Adipocyte (in vitro differentiated cells): ENCODE data around the gene MAP2K3.
A peak's percentile ranks its signal among the peaks of the same experiment; 100 is the strongest.

Experiments
- DNase-seq: peaks from one replicate; pipeline ENCODE4 v3.0.0-alpha.2; 2015; ENCODE audit warnings: low read depth
- H3K27me3 ChIP-seq: replicated peaks from 2 replicates; pipeline ENCODE4 v1.7.0; 2013; ENCODE audit warnings: mild to moderate bottlenecking, low read length, moderate library complexity; ENCODE audit not compliant: control insufficient read depth, insufficient read depth
- H3K36me3 ChIP-seq: 2 replicates; pipeline ENCODE4 v1.7.0; 2013; ENCODE audit warnings: low read length, mild to moderate bottlenecking, moderate library complexity; ENCODE audit not compliant: control insufficient read depth, insufficient read depth, severe bottlenecking
- H3K4me1 ChIP-seq: 2 replicates; pipeline ENCODE4 v1.7.0; 2013; ENCODE audit warnings: mild to moderate bottlenecking, low read length, moderate library complexity; ENCODE audit not compliant: control insufficient read depth, insufficient read depth
- H3K4me3 ChIP-seq: 2 replicates; pipeline ENCODE4 v1.7.0; 2013; ENCODE audit warnings: mild to moderate bottlenecking, low read length, moderate library complexity
- H3K9ac ChIP-seq: 2 replicates; pipeline ENCODE4 v1.7.0; 2013; ENCODE audit warnings: mild to moderate bottlenecking, low read length, moderate library complexity
- H3K9me3 ChIP-seq: 2 replicates; pipeline ENCODE4 v1.7.0; 2013; ENCODE audit warnings: mild to moderate bottlenecking, low read length, moderate library complexity; ENCODE audit not compliant: control insufficient read depth

MAP2K3 gene

DNA sequence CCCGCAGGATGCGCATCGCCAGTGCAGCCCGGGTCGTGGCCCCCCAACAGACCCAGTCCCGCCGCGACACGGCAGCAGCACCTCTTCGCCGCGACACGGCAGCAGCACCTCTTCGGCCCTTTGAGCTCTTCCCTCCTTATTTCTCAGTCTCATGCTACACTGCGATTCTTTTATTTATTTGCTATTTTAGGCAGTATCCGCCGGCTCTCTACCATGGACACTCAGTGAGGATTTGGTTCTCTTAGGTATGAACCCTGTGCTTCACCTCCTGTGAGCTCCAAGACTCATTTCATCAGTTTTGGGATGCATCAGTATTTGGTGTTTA lies 8.3 kb upstream of the MAP2K3 start:
- H3K4me3 ChIP-seq = peak overlapping the region; percentile 82
- no peaks in the 10 kb centered on the region for H3K27me3 ChIP-seq
- H3K9ac ChIP-seq = peak overlapping the region; percentile 85
- H3K9me3 ChIP-seq = no peaks in the 10 kb centered on the region
- no peak for DNase-seq
- no peaks in the 10 kb centered on the region for H3K36me3 ChIP-seq
- peaks cover 29% of the 10 kb centered on the region for H3K4me1 ChIP-seq

DNA sequence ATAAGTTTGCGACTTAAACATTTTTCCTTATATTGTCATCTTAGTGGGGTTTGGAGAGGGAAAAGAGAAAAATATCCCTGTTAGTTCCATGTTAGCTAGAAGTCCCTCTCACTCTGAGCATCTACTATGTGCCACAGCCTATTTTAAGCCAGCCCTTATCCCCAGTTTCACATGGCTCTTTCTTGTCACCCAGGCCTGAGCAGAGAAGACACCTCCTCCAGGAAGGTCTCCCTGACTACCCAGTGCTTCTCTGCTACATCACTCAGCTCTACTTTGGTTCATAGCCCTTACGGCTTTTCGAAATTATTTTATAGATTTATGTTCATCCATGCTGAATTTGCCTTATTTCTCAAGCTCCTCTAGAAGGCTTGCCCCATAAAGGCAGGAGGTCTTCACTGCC lies 7.2 kb upstream of the MAP2K3 start:
- no peaks in the 10 kb centered on the region for H3K27me3 ChIP-seq
- no peaks in the 10 kb centered on the region for H3K9me3 ChIP-seq
- no peaks in the 10 kb centered on the region for H3K36me3 ChIP-seq
- DNase-seq = no peak
- H3K9ac ChIP-seq = no peak overlapping the region
- H3K4me1 ChIP-seq = peaks cover 35% of the 10 kb centered on the region
- H3K4me3 ChIP-seq = no peak overlapping the region

DNA sequence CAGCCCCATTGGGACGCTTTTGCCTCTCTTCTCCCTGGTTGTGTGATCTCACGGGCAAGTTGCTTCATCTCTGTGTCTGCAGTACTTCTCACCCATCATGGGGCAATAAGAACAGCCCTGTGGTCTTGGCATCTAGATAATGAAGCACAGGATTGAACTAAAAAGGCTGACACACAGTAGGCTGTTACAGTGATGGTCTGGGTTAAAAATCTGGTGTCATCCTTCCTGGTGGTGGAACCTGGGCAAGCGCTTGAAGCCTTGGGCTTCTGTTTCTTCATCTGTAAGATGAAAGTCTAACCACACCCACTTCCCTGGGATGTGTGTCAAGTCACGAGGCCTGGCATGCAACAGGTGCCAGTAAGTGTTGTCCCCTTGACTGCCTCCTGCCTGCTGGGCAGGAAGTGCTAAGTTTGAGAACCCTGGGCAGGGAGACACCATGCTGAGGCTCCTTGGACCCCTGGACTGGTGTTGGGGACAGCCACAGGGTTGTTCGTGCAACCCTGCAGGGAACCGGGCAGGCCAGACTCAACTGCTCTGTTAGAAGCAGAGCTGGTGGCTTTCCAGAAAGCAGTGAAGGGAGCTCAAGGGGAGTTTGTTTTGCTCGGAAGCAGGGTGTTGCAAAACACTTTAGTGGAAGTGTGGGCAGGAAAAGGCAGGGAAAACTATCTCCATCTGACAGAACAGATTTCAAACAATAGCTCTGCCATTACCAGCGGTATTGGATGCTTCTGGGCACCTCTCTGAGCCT lies 5.9 kb upstream of the MAP2K3 start:
- H3K4me1 ChIP-seq = peaks cover 47% of the 10 kb centered on the region
- no peaks in the 10 kb centered on the region for H3K9me3 ChIP-seq
- H3K9ac ChIP-seq = peak overlapping the region; percentile 17
- no peaks in the 10 kb centered on the region for H3K36me3 ChIP-seq
- DNase-seq = no peak
- no peak overlapping the region for H3K4me3 ChIP-seq
- H3K27me3 ChIP-seq = no peaks in the 10 kb centered on the region

DNA sequence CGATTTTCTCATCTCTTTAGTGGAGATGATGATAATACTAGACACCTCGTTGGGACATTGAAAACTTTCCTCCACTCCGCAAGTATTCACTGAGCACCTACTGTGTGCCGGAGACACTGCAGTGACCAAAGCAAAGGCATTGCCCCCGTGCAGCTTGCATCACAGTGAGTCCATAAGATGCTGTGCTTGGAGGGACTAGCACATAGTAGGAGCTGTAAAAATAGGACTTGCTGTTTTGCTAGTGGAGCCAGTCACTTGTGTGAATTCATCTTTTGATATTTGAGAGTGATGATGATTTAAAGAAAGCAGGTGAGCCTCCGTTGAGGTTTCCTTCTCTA lies 5.3 kb upstream of the MAP2K3 start:
- H3K4me3 ChIP-seq = no peak overlapping the region
- peak overlapping the region; percentile 17 for H3K9ac ChIP-seq
- no peaks in the 10 kb centered on the region for H3K36me3 ChIP-seq
- DNase-seq = no peak
- H3K4me1 ChIP-seq = peaks cover 52% of the 10 kb centered on the region
- no peaks in the 10 kb centered on the region for H3K9me3 ChIP-seq
- no peaks in the 10 kb centered on the region for H3K27me3 ChIP-seq

DNA sequence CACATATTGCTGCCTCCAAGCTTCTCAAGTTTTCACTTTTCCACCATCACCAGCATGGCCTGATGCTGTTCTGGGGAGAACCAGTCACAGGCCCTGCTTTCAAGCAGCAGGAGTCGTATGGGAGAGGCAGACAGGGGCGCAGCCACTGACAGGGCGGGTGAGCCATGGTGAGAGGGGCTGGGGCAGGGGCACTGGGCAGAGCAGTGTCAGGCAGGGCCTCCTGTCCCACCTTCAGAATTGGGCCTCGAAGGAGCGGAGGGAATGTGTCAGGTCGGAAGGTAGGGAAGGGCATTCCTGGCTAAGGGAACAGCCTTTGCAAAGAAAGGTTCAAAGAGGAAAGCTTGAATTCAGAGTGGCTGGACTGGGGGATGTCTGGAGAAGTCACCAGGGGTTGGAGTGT lies 4.9 kb upstream of the MAP2K3 start:
- H3K27me3 ChIP-seq = no peaks in the 10 kb centered on the region
- DNase-seq = no peak
- no peaks in the 10 kb centered on the region for H3K9me3 ChIP-seq

DNA sequence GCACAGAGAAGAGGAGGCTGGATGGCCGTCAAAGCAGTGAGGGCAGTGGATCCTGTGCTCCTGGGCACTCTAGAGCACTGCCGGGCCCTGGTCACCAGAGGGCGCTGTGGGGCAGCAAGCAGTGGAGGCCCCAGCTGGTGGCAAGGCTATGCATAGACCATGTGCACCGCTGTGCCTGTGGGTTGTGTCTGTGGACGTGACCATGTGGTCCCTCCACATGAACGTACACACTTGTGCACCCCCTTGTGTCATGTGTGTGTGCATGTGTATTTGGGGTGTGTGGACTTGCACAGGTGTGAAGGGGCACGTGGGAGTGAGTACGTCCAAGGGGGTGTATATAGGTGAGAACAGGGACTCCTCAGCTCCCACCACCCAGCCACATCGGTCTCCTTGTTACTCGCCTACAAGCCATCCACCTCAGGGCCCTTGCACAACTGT lies 4.4 kb upstream of the MAP2K3 start:
- H3K9ac ChIP-seq = peak overlapping the region; percentile 33
- H3K9me3 ChIP-seq = no peaks in the 10 kb centered on the region
- H3K4me3 ChIP-seq = no peak overlapping the region
- DNase-seq = peak; percentile 91
- H3K36me3 ChIP-seq = no peaks in the 10 kb centered on the region
- H3K27me3 ChIP-seq = no peaks in the 10 kb centered on the region
- peaks cover 49% of the 10 kb centered on the region for H3K4me1 ChIP-seq

More for the DNA sequence above, 4.9 kb upstream of the MAP2K3 start:
- Histone ChIP-seq H3K4me1 (peaks cover 52% of the 10 kb centered on the region), H3K36me3 (no peaks in the 10 kb centered on the region), H3K9ac (peak overlapping the region; percentile 33), H3K4me3 (no peak overlapping the region)

DNA sequence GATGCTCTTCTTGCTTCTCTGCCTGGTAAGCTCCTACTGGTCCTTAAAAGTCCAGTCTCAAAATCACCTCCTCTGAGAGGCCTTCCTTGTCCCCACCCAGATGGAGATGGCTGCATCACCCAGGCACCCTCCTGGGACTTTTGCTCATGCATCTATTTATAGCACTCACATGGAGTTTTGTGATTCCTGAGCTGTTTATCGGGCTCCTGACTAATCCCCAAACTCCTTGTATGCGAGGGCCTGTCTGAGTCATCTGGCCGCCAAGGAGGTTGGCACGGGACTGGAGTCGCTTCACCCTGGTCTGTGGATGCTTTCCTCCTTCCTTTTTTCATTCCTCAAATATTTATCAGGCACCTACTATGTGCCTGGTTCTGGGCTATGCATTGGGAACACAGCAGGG lies 2.3 kb upstream of the MAP2K3 start:
- Histone ChIP-seq H3K4me1 (peaks cover 45% of the 10 kb centered on the region), H3K4me3 (no peak overlapping the region), H3K27me3 (no peaks in the 10 kb centered on the region), H3K9ac (peak overlapping the region; percentile 77), H3K36me3 (no peaks in the 10 kb centered on the region), H3K9me3 (no peaks in the 10 kb centered on the region)
- DNase-seq = peak; percentile 95

DNA sequence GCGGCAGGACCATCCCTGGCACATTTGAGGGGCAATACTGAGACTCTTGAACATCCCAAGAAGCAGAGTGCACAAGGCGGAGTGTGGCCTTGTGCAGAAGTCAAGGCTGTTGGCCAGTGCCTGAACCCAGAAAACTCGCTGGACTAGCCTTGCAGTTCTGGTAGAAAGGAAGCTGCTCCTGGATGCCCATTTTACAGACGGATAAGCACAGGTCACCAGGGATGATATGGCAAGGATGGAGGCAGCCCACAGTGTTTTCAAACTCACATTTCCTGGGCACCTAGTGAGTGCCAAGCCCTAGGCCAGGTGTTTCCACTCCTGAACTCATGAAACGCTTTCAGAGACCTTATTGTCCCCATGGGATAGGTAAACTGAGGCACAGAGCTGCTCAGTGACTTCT lies 1.7 kb upstream of the MAP2K3 start:
- no peaks in the 10 kb centered on the region for H3K36me3 ChIP-seq
- no peaks in the 10 kb centered on the region for H3K27me3 ChIP-seq
- peaks cover 51% of the 10 kb centered on the region for H3K4me1 ChIP-seq
- H3K4me3 ChIP-seq = no peak overlapping the region
- DNase-seq = no peak
- H3K9ac ChIP-seq = peak overlapping the region; percentile 77
- H3K9me3 ChIP-seq = no peaks in the 10 kb centered on the region

DNA sequence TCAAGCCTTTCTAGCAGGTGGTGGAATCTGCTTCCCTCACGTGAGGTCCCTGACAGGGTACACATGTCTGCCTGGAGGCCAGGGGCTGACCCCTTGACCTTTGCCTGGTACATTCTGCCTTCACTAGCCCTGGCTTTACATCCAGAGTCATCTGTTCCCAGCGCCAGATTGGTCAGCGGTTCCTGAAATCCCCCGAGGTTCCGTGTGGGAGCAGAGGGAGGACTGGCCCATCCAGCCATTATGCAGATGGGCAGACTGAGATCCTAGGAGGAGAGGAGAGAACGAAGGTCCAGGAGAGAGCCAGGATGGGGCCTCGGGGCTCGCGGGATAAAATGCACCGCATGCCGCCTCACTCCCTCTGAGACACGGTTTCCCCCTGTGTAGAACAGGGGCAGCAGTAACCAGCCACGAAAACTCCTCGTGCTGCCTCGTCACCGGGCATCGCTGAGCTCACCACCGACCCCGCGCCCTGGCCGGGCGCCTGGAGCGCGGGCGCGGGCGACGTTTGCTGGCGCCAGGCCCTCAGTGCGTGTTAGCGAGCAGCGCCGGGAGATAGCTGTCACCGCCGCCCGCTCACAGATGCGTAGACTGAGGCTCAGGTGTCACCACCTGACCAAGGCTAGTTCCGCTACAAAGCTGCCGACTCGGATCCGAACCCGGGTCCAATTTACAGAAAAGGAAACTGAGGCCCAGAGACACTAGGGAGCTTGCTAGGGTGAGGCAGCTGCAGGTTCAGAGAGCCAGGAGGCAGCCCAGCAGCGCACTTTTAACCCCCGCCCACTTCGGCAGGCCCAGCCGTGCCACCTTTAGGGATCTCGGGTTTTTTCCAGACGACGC lies 811 bp upstream of the MAP2K3 start:
- H3K36me3 ChIP-seq = no peaks in the 10 kb centered on the region
- DNase-seq = no peak
- H3K4me3 ChIP-seq = peak overlapping the region; percentile 78
- peak overlapping the region; percentile 77 for H3K9ac ChIP-seq
- H3K9me3 ChIP-seq = no peaks in the 10 kb centered on the region
- peaks cover 51% of the 10 kb centered on the region for H3K4me1 ChIP-seq
- H3K27me3 ChIP-seq = no peaks in the 10 kb centered on the region

DNA sequence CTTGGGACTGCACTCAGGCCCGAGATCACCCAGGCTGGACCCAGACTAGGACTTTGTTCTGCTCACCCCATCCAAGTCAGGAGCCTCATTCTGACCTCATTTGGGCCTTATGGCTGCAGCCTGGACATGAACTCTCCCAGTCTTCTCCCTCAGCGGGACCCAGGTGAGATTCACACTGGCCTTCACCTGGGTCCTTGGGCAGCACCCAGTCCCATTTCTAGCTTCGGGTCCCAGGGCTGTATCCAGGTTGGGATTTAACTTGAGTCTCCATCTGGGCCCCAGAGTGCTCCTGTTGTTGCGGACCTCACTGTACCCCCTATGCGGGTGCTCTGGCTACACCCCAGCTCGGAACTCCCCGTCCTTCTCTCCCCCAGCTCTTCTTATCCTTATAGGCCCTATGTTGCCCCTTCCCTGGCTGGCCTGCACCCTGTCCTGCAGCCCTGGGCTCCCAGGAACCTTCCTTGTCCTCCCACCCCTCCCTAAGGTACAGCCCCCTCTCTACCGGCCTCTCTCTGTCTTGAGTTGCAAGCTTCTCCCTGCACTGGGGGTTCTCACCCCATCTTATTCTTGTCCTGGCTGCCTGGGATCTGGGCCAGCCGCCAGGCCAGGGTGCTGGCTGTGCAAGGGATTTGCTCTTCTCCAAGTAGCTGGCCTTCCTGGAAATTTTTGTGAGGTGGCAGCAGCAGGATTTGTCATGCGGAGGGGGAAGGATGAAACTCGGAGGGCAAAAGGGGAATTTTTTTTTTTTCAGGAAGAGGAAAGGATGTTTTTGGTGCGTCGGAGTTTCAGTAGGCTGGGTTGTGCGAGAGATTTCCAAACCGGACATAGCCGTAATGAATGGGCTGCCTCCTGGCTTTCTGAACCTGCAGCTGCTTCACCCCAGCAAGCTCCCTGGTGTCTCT lies 904 bp downstream of the MAP2K3 start:
- H3K9ac ChIP-seq = peak overlapping the region; percentile 95
- no peaks in the 10 kb centered on the region for H3K27me3 ChIP-seq
- peaks cover 60% of the 10 kb centered on the region for H3K4me1 ChIP-seq
- H3K4me3 ChIP-seq = peak overlapping the region; percentile 97
- no peaks in the 10 kb centered on the region for H3K36me3 ChIP-seq
- peak; percentile 62 for DNase-seq
- H3K9me3 ChIP-seq = no peaks in the 10 kb centered on the region
